Measurements from ENCODE around the gene RBM43. TPM values are rescaled to one million over a fixed set of nuclear protein-coding genes. Genes with fewer than 3 reads are reported as not detected.

The RBM43 gene
- total RNA-seq, 2 donors from 2014 or later: 2.0 to 5.3 TPM

GRCh38 chr2:151230627-151231140 is 31.0 kb downstream of the RBM43 start:
- H3K36me3 ChIP-seq: no peaks in the 10 kb centered on the region
- no peak overlapping the region for H3K27ac ChIP-seq
- TF ChIP-seq, protein P1, sequence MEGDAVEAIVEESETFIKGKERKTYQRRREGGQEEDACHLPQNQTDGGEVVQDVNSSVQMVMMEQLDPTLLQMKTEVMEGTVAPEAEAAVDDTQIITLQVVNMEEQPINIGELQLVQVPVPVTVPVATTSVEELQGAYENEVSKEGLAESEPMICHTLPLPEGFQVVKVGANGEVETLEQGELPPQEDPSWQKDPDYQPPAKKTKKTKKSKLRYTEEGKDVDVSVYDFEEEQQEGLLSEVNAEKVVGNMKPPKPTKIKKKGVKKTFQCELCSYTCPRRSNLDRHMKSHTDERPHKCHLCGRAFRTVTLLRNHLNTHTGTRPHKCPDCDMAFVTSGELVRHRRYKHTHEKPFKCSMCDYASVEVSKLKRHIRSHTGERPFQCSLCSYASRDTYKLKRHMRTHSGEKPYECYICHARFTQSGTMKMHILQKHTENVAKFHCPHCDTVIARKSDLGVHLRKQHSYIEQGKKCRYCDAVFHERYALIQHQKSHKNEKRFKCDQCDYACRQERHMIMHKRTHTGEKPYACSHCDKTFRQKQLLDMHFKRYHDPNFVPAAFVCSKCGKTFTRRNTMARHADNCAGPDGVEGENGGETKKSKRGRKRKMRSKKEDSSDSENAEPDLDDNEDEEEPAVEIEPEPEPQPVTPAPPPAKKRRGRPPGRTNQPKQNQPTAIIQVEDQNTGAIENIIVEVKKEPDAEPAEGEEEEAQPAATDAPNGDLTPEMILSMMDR (IDR thresholded peaks at IDR 0.05): no peak
- no peak for ATAC-seq (ENCODE audit: insufficient number of reproducible peaks, low FRiP score, low read depth)
- no peaks in the 10 kb centered on the region for H3K27me3 ChIP-seq (replicated peaks; ENCODE audit: insufficient read depth)
- no peaks in the 10 kb centered on the region for H3K4me1 ChIP-seq (ENCODE audit: control insufficient read depth in 1 of 2, low read depth in 2 of 2)
- DNase-seq (ENCODE audit: low spot score): no peak
- H3K9me3 ChIP-seq: no peaks in the 10 kb centered on the region
- H3K4me3 ChIP-seq: no peak overlapping the region

DNA sequence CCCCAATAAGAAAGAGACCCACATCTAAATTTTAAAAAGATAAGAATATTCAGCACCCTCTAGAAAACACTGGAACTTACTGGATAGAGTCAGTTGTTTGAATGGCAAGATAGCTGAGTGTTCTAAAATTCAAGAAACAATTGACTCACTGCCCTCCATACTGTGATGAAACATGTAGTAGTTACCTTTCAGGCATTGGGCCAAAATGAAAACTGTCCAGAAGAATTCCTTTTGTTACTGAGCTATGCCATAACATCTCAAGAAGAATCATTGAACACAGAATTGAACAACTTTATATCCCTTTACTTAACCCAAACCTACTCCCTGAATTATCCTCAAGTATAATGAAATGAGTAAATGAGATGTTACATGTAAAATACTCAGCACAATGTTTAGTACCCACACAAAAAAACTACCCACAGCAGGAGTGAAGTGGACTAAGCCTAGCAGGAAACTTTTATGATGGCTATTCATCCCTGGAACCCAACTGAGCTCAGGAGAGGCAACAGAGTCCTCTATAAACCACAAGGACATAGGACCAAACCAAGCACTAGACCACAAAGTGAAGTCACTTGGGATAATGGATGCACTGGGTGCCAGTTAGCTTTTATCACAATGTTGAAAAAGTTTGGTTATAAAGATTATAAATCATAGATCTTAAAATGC is 32.7 kb downstream of the RBM43 start:
- DNase-seq (ENCODE audit: low spot score): no peak
- ATAC-seq (ENCODE audit: insufficient number of reproducible peaks, low FRiP score, low read depth): no peak
- TF ChIP-seq, protein P1 (IDR thresholded peaks at IDR 0.05): no peak
- Histone ChIP-seq H3K27me3 (replicated peaks; ENCODE audit: insufficient read depth) (no peaks in the 10 kb centered on the region), H3K36me3 (no peaks in the 10 kb centered on the region), H3K4me3 (no peak overlapping the region), H3K27ac (no peak overlapping the region), H3K4me1 (ENCODE audit: control insufficient read depth in 1 of 2, low read depth in 2 of 2) (no peaks in the 10 kb centered on the region), H3K9me3 (no peaks in the 10 kb centered on the region)

DNA sequence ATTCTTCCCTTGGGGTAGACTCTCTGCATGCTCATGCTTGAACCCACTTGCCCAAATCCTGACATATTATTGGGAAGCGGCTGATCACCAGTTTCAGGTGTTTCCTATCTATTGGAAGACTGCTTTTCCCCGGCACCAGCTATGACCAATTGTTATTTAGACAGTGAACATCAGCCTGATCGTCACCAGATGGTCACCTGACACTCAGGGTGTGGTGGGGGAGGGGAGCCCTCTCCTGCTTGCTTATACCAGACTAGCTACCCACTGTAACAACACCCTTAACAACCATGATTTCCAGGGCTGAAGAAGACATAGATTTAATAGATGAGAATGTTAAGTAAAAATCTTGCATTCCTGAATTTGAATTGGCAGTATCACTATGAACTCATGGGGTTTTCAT is 44.3 kb downstream of the RBM43 start:
- H3K27ac ChIP-seq: no peak overlapping the region

GRCh38 chr2:151207100-151207499 is 54.6 kb downstream of the RBM43 start:
- no peak overlapping the region for H3K27ac ChIP-seq
- no peak overlapping the region for H3K4me3 ChIP-seq
- H3K36me3 ChIP-seq: no peaks in the 10 kb centered on the region
- no peak for ATAC-seq (ENCODE audit: insufficient number of reproducible peaks, low FRiP score, low read depth)
- H3K27me3 ChIP-seq (replicated peaks; ENCODE audit: insufficient read depth): no peaks in the 10 kb centered on the region
- H3K9me3 ChIP-seq: no peaks in the 10 kb centered on the region
- no peaks in the 10 kb centered on the region for H3K4me1 ChIP-seq (ENCODE audit: control insufficient read depth in 1 of 2, low read depth in 2 of 2)
- TF ChIP-seq, protein P1 (IDR thresholded peaks at IDR 0.05): no peak
- no peak for DNase-seq (ENCODE audit: low spot score)

More for the DNA sequence above, 44.3 kb downstream of the RBM43 start:
- Histone ChIP-seq H3K36me3 (no peaks in the 10 kb centered on the region), H3K4me3 (no peak overlapping the region), H3K4me1 (ENCODE audit: control insufficient read depth in 1 of 2, low read depth in 2 of 2) (no peaks in the 10 kb centered on the region), H3K27me3 (replicated peaks; ENCODE audit: insufficient read depth) (no peaks in the 10 kb centered on the region), H3K9me3 (no peaks in the 10 kb centered on the region)
- ATAC-seq (ENCODE audit: insufficient number of reproducible peaks, low FRiP score, low read depth) (no peak), DNase-seq (ENCODE audit: low spot score) (no peak)
- TF ChIP-seq, protein P1 (IDR thresholded peaks at IDR 0.05): no peak

- no peak for ATAC-seq (ENCODE audit: insufficient number of reproducible peaks, low FRiP score, low read depth)
- Histone ChIP-seq H3K4me3 (no peak overlapping the region), H3K9me3 (no peaks in the 10 kb centered on the region), H3K36me3 (no peaks in the 10 kb centered on the region), H3K27me3 (replicated peaks; ENCODE audit: insufficient read depth) (no peaks in the 10 kb centered on the region), H3K27ac (no peak overlapping the region), H3K4me1 (ENCODE audit: control insufficient read depth in 1 of 2, low read depth in 2 of 2) (no peaks in the 10 kb centered on the region)
- DNase-seq (ENCODE audit: low spot score): no peak
- TF ChIP-seq, protein P1 (IDR thresholded peaks at IDR 0.05): no peak
Measured at GRCh38 chr2:151206446-151206968, 55.2 kb downstream of the RBM43 start.

All from thoracic aorta (tissue), 2 donors.